ENCODE data around the gene ZBP1.

- TF ChIP-seq, protein P1, sequence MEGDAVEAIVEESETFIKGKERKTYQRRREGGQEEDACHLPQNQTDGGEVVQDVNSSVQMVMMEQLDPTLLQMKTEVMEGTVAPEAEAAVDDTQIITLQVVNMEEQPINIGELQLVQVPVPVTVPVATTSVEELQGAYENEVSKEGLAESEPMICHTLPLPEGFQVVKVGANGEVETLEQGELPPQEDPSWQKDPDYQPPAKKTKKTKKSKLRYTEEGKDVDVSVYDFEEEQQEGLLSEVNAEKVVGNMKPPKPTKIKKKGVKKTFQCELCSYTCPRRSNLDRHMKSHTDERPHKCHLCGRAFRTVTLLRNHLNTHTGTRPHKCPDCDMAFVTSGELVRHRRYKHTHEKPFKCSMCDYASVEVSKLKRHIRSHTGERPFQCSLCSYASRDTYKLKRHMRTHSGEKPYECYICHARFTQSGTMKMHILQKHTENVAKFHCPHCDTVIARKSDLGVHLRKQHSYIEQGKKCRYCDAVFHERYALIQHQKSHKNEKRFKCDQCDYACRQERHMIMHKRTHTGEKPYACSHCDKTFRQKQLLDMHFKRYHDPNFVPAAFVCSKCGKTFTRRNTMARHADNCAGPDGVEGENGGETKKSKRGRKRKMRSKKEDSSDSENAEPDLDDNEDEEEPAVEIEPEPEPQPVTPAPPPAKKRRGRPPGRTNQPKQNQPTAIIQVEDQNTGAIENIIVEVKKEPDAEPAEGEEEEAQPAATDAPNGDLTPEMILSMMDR (IDR thresholded peaks at IDR 0.05): no peak
- no peak for TF ChIP-seq POLR2A (IDR thresholded peaks at IDR 0.05)
Measured at GRCh38 chr20:57589123-57589727, 31.0 kb downstream of the ZBP1 start.
